GM12878 (cell line): ENCODE measurements around the gene AFTPH. TPM values are rescaled to one million over a fixed set of nuclear protein-coding genes. Genes with fewer than 3 reads are reported as not detected.

Experiments
- BACH1 ChIP-seq: fragments of 450-650 bp; IDR thresholded peaks from 2 replicates; pipeline ENCODE4 v1.6.1; 2017; ENCODE audit warnings: mild to moderate bottlenecking, borderline replicate concordance
- SRF ChIP-seq, 2 experiments: IDR thresholded peaks; 2 replicates each; pipeline ENCODE4 v1.6.1; 2011; ENCODE audit warnings: low read depth in 2 of 2, low read length in 2 of 2, mild to moderate bottlenecking in 1 of 2, moderate library complexity in 1 of 2
- WRNIP1 ChIP-seq: IDR thresholded peaks from 2 replicates; pipeline ENCODE4 v1.6.1; 2011; ENCODE audit warnings: low read depth, low read length, improper control_type of control experiment, borderline replicate concordance
- polyA plus RNA-seq, 11 experiments: library from polyadenylated mRNA; depleted of rRNA in 4 of 11; unstranded in 6 of 11; stranded (reverse) in 5 of 11; fragments of >200 nt; fragmentation: Nextera tagmentation in 4 of 11; fragmentation: Illumina TruSeq in 1 of 11; extraction: Ambion mirVana in 4 of 11; extraction: Trizol in 1 of 11; gene quantifications; 1 replicate in 1 of 11; 2 replicates in 10 of 11; pipeline versions ENCODE4 v1.2.1 to v1.2.3, GENCODE V29; 2011 to 2016; ENCODE audit warnings: inconsistent platforms in 2 of 11, missing spikeins in 2 of 11, low read depth in 1 of 11
- total RNA-seq, 4 experiments: library from RNA; depleted of rRNA in 3 of 4; stranded (reverse); fragments of >200 nt in 3 of 4; fragmentation: Illumina TruSeq in 1 of 4; extraction: Trizol in 1 of 4; gene quantifications; 2 replicates each; pipeline versions ENCODE4 v1.2.1 to v1.2.3, GENCODE V29; 2013 to 2021
- TF ChIP-seq, protein P1 (sequence below): IDR thresholded peaks from 2 replicates; pipeline ENCODE4 v1.6.1; 2012; ENCODE audit warnings: improper control_type of control experiment, low read depth, low read length; ENCODE audit not compliant: insufficient replicate concordance
- TF ChIP-seq, protein P2 (sequence below): fragments of 450-650 bp; IDR thresholded peaks from 2 replicates; pipeline ENCODE4 v1.6.1; 2017; ENCODE audit warnings: mild to moderate bottlenecking, low read depth, inconsistent platforms; ENCODE audit not compliant: poor library complexity, severe bottlenecking
- TF ChIP-seq, protein P3 (sequence below): fragments of 450-650 bp; IDR thresholded peaks from 2 replicates; pipeline ENCODE4 v1.6.1; 2018; ENCODE audit warnings: borderline replicate concordance, mild to moderate bottlenecking; ENCODE audit not compliant: partially characterized antibody
- TF ChIP-seq, protein P4 (sequence below): IDR thresholded peaks from 2 replicates; pipeline ENCODE4 v1.6.1; 2012; ENCODE audit warnings: low read length, inconsistent platforms

AFTPH gene
- total and polyA plus RNA-seq, 10 of the 15 experiments (the other 5 are each of a cell fraction or from before 2014, with no cell fraction given) = 25.6 to 77.3 (median 39.5) TPM

DNA sequence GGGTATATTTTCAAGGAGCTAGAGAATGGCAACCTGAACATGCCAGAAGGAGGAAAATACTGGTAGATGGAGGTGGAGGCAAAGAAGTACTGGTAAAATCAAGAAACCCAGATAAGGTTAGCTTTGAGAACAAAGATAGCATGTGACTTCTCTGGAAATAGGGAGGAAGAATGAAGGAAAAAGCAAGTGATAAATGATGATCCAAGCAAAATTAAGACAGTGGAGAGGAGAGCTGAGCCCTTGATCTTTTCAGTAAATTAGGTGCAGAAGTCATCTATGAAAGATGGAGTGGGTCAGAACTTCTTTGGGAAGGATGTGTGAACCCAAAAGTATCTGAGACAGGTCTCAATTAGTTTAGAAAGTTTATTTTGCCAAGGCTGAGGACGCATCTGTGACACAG lies 25.7 kb upstream of the AFTPH start (continued):
- TF ChIP-seq, protein P1, sequence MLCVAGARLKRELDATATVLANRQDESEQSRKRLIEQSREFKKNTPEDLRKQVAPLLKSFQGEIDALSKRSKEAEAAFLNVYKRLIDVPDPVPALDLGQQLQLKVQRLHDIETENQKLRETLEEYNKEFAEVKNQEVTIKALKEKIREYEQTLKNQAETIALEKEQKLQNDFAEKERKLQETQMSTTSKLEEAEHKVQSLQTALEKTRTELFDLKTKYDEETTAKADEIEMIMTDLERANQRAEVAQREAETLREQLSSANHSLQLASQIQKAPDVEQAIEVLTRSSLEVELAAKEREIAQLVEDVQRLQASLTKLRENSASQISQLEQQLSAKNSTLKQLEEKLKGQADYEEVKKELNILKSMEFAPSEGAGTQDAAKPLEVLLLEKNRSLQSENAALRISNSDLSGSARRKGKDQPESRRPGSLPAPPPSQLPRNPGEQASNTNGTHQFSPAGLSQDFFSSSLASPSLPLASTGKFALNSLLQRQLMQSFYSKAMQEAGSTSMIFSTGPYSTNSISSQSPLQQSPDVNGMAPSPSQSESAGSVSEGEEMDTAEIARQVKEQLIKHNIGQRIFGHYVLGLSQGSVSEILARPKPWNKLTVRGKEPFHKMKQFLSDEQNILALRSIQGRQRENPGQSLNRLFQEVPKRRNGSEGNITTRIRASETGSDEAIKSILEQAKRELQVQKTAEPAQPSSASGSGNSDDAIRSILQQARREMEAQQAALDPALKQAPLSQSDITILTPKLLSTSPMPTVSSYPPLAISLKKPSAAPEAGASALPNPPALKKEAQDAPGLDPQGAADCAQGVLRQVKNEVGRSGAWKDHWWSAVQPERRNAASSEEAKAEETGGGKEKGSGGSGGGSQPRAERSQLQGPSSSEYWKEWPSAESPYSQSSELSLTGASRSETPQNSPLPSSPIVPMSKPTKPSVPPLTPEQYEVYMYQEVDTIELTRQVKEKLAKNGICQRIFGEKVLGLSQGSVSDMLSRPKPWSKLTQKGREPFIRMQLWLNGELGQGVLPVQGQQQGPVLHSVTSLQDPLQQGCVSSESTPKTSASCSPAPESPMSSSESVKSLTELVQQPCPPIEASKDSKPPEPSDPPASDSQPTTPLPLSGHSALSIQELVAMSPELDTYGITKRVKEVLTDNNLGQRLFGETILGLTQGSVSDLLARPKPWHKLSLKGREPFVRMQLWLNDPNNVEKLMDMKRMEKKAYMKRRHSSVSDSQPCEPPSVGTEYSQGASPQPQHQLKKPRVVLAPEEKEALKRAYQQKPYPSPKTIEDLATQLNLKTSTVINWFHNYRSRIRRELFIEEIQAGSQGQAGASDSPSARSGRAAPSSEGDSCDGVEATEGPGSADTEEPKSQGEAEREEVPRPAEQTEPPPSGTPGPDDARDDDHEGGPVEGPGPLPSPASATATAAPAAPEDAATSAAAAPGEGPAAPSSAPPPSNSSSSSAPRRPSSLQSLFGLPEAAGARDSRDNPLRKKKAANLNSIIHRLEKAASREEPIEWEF = no peak
- TF ChIP-seq SRF (IDR thresholded peaks at IDR 0.05; ENCODE audit: low read depth in 2 of 2, low read length in 2 of 2) = no peak
- no peak for TF ChIP-seq WRNIP1
- TF ChIP-seq, protein P2, sequence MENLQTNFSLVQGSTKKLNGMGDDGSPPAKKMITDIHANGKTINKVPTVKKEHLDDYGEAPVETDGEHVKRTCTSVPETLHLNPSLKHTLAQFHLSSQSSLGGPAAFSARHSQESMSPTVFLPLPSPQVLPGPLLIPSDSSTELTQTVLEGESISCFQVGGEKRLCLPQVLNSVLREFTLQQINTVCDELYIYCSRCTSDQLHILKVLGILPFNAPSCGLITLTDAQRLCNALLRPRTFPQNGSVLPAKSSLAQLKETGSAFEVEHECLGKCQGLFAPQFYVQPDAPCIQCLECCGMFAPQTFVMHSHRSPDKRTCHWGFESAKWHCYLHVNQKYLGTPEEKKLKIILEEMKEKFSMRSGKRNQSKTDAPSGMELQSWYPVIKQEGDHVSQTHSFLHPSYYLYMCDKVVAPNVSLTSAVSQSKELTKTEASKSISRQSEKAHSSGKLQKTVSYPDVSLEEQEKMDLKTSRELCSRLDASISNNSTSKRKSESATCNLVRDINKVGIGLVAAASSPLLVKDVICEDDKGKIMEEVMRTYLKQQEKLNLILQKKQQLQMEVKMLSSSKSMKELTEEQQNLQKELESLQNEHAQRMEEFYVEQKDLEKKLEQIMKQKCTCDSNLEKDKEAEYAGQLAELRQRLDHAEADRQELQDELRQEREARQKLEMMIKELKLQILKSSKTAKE = no peak
- TF ChIP-seq, protein P3, sequence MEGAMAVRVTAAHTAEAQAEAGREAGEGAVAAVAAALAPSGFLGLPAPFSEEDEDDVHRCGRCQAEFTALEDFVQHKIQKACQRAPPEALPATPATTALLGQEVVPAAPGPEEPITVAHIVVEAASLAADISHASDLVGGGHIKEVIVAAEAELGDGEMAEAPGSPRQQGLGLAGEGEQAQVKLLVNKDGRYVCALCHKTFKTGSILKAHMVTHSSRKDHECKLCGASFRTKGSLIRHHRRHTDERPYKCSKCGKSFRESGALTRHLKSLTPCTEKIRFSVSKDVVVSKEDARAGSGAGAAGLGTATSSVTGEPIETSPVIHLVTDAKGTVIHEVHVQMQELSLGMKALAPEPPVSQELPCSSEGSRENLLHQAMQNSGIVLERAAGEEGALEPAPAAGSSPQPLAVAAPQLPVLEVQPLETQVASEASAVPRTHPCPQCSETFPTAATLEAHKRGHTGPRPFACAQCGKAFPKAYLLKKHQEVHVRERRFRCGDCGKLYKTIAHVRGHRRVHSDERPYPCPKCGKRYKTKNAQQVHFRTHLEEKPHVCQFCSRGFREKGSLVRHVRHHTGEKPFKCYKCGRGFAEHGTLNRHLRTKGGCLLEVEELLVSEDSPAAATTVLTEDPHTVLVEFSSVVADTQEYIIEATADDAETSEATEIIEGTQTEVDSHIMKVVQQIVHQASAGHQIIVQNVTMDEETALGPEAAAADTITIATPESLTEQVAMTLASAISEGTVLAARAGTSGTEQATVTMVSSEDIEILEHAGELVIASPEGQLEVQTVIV = no peak
- no peak for TF ChIP-seq BACH1
- TF ChIP-seq, protein P4, sequence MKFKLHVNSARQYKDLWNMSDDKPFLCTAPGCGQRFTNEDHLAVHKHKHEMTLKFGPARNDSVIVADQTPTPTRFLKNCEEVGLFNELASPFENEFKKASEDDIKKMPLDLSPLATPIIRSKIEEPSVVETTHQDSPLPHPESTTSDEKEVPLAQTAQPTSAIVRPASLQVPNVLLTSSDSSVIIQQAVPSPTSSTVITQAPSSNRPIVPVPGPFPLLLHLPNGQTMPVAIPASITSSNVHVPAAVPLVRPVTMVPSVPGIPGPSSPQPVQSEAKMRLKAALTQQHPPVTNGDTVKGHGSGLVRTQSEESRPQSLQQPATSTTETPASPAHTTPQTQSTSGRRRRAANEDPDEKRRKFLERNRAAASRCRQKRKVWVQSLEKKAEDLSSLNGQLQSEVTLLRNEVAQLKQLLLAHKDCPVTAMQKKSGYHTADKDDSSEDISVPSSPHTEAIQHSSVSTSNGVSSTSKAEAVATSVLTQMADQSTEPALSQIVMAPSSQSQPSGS = no peak
